Peyer's patch (tissue), 4 donors: ENCODE results near the gene TSPAN9. TPM values are rescaled to one million over a fixed set of nuclear protein-coding genes. Genes with fewer than 3 reads are reported as not detected.

Experiments
- DNase-seq, 3 donors: peaks; one replicate each; pipeline ENCODE4 v3.0.0-alpha.2; 2017 to 2019
- H3K27ac ChIP-seq, 4 donors: fragments of 200-600 bp; sonication (generic); one replicate each; pipeline ENCODE4 v1.5.1; 2016 to 2019
- H3K27me3 ChIP-seq, 2 donors: fragments of 200-600 bp; sonication (generic); one replicate each; pipeline ENCODE4 v1.5.1; 2019
- H3K36me3 ChIP-seq, 3 donors: fragments of 200-600 bp; sonication (generic); one replicate each; pipeline ENCODE4 v1.5.1; 2016 to 2019
- H3K4me1 ChIP-seq, 4 donors: fragments of 200-600 bp; sonication (generic); one replicate each; pipeline ENCODE4 v1.5.1; 2016 to 2019
- H3K4me3 ChIP-seq, 4 donors: fragments of 200-600 bp; sonication (generic); 1 replicate in 3 of 4; 2 replicates in 1 of 4; pipeline ENCODE4 v1.5.1; 2016 to 2019; ENCODE audit warnings: mild to moderate bottlenecking in 1 of 4
- H3K9me3 ChIP-seq, 4 donors: fragments of 200-600 bp; sonication (generic); one replicate each; pipeline ENCODE4 v1.5.1; 2016 to 2019; ENCODE audit warnings: mild to moderate bottlenecking in 1 of 4
- POLR2A ChIP-seq, 2 donors: fragments of 450-650 bp; IDR thresholded peaks; one replicate each; pipeline ENCODE4 v1.5.1; 2017; ENCODE audit warnings: antibody characterized with exemption in 2 of 2, mild to moderate bottlenecking in 2 of 2, moderate library complexity in 2 of 2
- total RNA-seq, 4 donors: library from RNA; depleted of rRNA; stranded (reverse); fragments of >200 nt; gene quantifications; one replicate each; pipeline ENCODE4 v1.1.0, GENCODE V29; 2016
- TF ChIP-seq, protein P1 (sequence below), 6 experiments: fragments of 450-650 bp in 4 of 6; fragments of 200-600 bp in 2 of 6; sonication (generic) in 1 of 6; IDR thresholded peaks; one replicate each; pipeline ENCODE4 v1.5.1; 2017 to 2019; ENCODE audit warnings: antibody characterized with exemption in 6 of 6, mild to moderate bottlenecking in 3 of 6, moderate library complexity in 1 of 6

The TSPAN9 gene
- total RNA-seq, 4 donors from 2014 or later: 7.5 to 23.9 (median 11.8) TPM

DNA sequence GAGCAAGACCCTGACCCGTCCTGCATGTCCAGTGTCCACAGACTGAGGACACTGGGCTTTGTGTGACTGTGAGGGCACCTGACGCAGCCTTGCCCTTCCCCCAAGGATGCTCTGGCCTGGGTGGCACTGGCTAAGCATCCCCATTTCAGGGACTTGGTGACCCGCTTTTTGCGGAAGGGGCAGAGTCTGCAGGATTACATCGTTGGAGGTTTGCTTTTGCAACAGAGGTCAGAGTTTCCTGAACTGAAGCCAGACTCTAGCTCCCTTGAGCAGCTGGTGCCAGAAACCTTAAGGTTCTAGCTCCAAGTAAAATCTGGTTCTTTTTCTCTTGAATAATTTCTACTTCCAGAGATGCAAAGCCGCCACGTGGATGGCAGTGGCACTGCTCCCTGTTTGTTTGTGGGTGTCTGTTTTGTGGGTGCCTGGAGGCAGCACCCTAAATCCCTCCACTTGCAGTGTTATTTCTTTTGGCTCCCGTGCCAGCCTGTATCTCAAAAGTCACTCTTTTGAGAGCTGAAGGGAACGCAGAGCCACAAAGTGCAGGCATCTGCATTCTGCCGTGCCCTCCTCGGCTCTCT lies 184.7 kb downstream of the TSPAN9 start:
- Histone ChIP-seq H3K4me1 (no peaks in the 10 kb centered on the region), H3K9me3 (no peaks in the 10 kb centered on the region), H3K36me3 (no peaks in the 10 kb centered on the region), H3K27ac (no peak overlapping the region), H3K27me3 (no peaks in the 10 kb centered on the region), H3K4me3 (no peak overlapping the region)
- TF ChIP-seq POLR2A (IDR thresholded peaks at IDR 0.05): no peak
- TF ChIP-seq, protein P1, sequence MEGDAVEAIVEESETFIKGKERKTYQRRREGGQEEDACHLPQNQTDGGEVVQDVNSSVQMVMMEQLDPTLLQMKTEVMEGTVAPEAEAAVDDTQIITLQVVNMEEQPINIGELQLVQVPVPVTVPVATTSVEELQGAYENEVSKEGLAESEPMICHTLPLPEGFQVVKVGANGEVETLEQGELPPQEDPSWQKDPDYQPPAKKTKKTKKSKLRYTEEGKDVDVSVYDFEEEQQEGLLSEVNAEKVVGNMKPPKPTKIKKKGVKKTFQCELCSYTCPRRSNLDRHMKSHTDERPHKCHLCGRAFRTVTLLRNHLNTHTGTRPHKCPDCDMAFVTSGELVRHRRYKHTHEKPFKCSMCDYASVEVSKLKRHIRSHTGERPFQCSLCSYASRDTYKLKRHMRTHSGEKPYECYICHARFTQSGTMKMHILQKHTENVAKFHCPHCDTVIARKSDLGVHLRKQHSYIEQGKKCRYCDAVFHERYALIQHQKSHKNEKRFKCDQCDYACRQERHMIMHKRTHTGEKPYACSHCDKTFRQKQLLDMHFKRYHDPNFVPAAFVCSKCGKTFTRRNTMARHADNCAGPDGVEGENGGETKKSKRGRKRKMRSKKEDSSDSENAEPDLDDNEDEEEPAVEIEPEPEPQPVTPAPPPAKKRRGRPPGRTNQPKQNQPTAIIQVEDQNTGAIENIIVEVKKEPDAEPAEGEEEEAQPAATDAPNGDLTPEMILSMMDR (IDR thresholded peaks at IDR 0.05): no peak
- no peak for DNase-seq

GRCh38 chr12:3262470-3262869 lies 185.3 kb downstream of the TSPAN9 start:
- Histone ChIP-seq H3K36me3 (no peaks in the 10 kb centered on the region), H3K4me1 (no peaks in the 10 kb centered on the region), H3K27me3 (no peaks in the 10 kb centered on the region), H3K9me3 (no peaks in the 10 kb centered on the region), H3K27ac (no peak overlapping the region), H3K4me3 (no peak overlapping the region)
- no peak for DNase-seq
- TF ChIP-seq, protein P1 (IDR thresholded peaks at IDR 0.05): no peak
- no peak for TF ChIP-seq POLR2A (IDR thresholded peaks at IDR 0.05)

- no peak for DNase-seq
- Histone ChIP-seq H3K27ac (no peak overlapping the region), H3K9me3 (no peaks in the 10 kb centered on the region)
Observed at GRCh38 chr12:3263282-3263681, 186.1 kb downstream of the TSPAN9 start.

GRCh38 chr12:3263939-3264922 lies 187.1 kb downstream of the TSPAN9 start:
- Histone ChIP-seq H3K36me3 (no peaks in the 10 kb centered on the region), H3K27ac (no peak overlapping the region), H3K4me3 (no peak overlapping the region), H3K9me3 (no peaks in the 10 kb centered on the region), H3K27me3 (no peaks in the 10 kb centered on the region), H3K4me1 (no peaks in the 10 kb centered on the region)
- TF ChIP-seq POLR2A (IDR thresholded peaks at IDR 0.05): no peak
- TF ChIP-seq, protein P1 (IDR thresholded peaks at IDR 0.05): no peak
- DNase-seq: no peak

More at GRCh38 chr12:3263282-3263681, 186.1 kb downstream of the TSPAN9 start:
- H3K36me3 ChIP-seq: no peaks in the 10 kb centered on the region
- no peaks in the 10 kb centered on the region for H3K4me1 ChIP-seq
- TF ChIP-seq, protein P1 (IDR thresholded peaks at IDR 0.05): no peak
- TF ChIP-seq POLR2A (IDR thresholded peaks at IDR 0.05): no peak
- H3K27me3 ChIP-seq: no peaks in the 10 kb centered on the region
- no peak overlapping the region for H3K4me3 ChIP-seq

DNA sequence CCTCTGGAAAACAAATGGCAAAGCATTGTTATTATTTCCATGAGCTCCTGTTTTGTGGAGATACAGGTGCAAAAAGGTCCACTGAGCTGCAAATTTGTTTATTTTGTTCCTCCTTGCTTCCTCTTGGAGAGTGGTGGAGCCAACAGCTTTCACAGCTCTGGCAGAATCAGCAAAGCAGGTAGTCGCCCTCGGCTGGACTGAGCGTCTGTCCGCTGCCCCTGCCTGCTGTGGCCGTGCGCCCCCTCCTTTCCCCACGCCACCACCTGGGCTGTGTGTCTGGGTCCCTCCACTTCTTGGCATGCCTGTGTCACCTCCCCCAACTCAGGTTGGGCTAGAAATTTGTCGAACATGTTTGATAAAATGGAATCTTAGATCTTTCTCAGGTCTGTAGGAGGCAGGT lies 188.2 kb downstream of the TSPAN9 start:
- no peak for DNase-seq
- no peak for TF ChIP-seq POLR2A (IDR thresholded peaks at IDR 0.05)
- TF ChIP-seq, protein P1 (IDR thresholded peaks at IDR 0.05): no peak
- Histone ChIP-seq H3K4me3 (no peak overlapping the region), H3K9me3 (no peaks in the 10 kb centered on the region), H3K27ac (no peak overlapping the region), H3K27me3 (no peaks in the 10 kb centered on the region), H3K36me3 (no peaks in the 10 kb centered on the region), H3K4me1 (no peaks in the 10 kb centered on the region)
